Measurements from ENCODE around the gene SMPD3. TPM values are rescaled to one million over a fixed set of nuclear protein-coding genes. Genes with fewer than 3 reads are reported as not detected.

Gene SMPD3
- total and polyA plus RNA-seq, 4 donors, result 1.7 to 13.9 (median 5.0) TPM

- Histone ChIP-seq H3K9me3 (ENCODE audit: control insufficient read depth in 4 of 4, insufficient read depth in 3 of 4, low read length in 3 of 4) (no peaks in the 10 kb centered on the region), H3K4me1 (ENCODE audit: control insufficient read depth in 5 of 5, insufficient read depth in 5 of 5, low read length in 5 of 5) (peaks cover 0 to 19% (median 2%) of the 10 kb centered on the region in 5 donors), H3K27me3 (ENCODE audit: control insufficient read depth in 3 of 3, insufficient read depth in 3 of 3, low read length in 2 of 3) (no peaks in the 10 kb centered on the region), H3K27ac (ENCODE audit: low read depth in 1 of 2, low read length in 1 of 2) (no peak overlapping the region), H3K9ac (ENCODE audit: insufficient read depth in 1 of 2, low read length in 2 of 2) (no peak overlapping the region), H3K36me3 (ENCODE audit: control insufficient read depth in 4 of 4, insufficient read depth in 4 of 4, low read length in 4 of 4) (peaks cover 0 to 26% (median 4%) of the 10 kb centered on the region in 4 donors), H3K4me3 (no peak overlapping the region)
- peak; percentile 53 to 57 (median 53) for DNase-seq
- WGBS, 2 donors, result 76 to 81% methylated on average over 8 of the region's 8 CpGs
- TF ChIP-seq CTCF (IDR thresholded peaks at IDR 0.05; ENCODE audit: control extremely low read depth, extremely low read depth), result no peak
- no peak for ATAC-seq (ENCODE audit: insufficient read depth, low FRiP score)
Observed at GRCh38 chr16:68362262-68362913, 85.9 kb downstream of the SMPD3 start.

- TF ChIP-seq CTCF (IDR thresholded peaks at IDR 0.05; ENCODE audit: control extremely low read depth, extremely low read depth), result no peak
- WGBS, 2 donors, result 81 to 87% methylated on average over 15 to 16 of the region's 16 CpGs
- Histone ChIP-seq H3K4me3 (no peak overlapping the region), H3K27me3 (ENCODE audit: control insufficient read depth in 3 of 3, insufficient read depth in 3 of 3, low read length in 2 of 3) (no peaks in the 10 kb centered on the region), H3K9me3 (ENCODE audit: control insufficient read depth in 4 of 4, insufficient read depth in 3 of 4, low read length in 3 of 4) (no peaks in the 10 kb centered on the region), H3K9ac (ENCODE audit: insufficient read depth in 1 of 2, low read length in 2 of 2) (no peak overlapping the region), H3K4me1 (ENCODE audit: control insufficient read depth in 5 of 5, insufficient read depth in 5 of 5, low read length in 5 of 5) (peaks cover 0 to 19% (median 2%) of the 10 kb centered on the region in 5 donors), H3K36me3 (ENCODE audit: control insufficient read depth in 4 of 4, insufficient read depth in 4 of 4, low read length in 4 of 4) (peaks cover 0 to 35% (median 8%) of the 10 kb centered on the region in 4 donors), H3K27ac (ENCODE audit: low read depth in 1 of 2, low read length in 1 of 2) (no peak overlapping the region)
- DNase-seq, result no peak
- no peak for ATAC-seq (ENCODE audit: insufficient read depth, low FRiP score)
Observed at GRCh38 chr16:68361485-68361884, 86.8 kb downstream of the SMPD3 start.

GRCh38 chr16:68360956-68361355 is 87.4 kb downstream of the SMPD3 start:
- Histone ChIP-seq H3K27ac (ENCODE audit: low read depth in 1 of 2, low read length in 1 of 2) (no peak overlapping the region), H3K9ac (ENCODE audit: insufficient read depth in 1 of 2, low read length in 2 of 2) (no peak overlapping the region), H3K4me3 (no peak overlapping the region), H3K36me3 (ENCODE audit: control insufficient read depth in 4 of 4, insufficient read depth in 4 of 4, low read length in 4 of 4) (peaks cover 0 to 40% (median 10%) of the 10 kb centered on the region in 4 donors), H3K9me3 (ENCODE audit: control insufficient read depth in 4 of 4, insufficient read depth in 3 of 4, low read length in 3 of 4) (no peaks in the 10 kb centered on the region), H3K4me1 (ENCODE audit: control insufficient read depth in 5 of 5, insufficient read depth in 5 of 5, low read length in 5 of 5) (peaks cover 0 to 19% (median 2%) of the 10 kb centered on the region in 5 donors), H3K27me3 (ENCODE audit: control insufficient read depth in 3 of 3, insufficient read depth in 3 of 3, low read length in 2 of 3) (no peaks in the 10 kb centered on the region)
- no peak for DNase-seq
- WGBS, 2 donors, result 83 to 84% methylated on average over 12 to 14 of the region's 14 CpGs
- TF ChIP-seq CTCF (IDR thresholded peaks at IDR 0.05; ENCODE audit: control extremely low read depth, extremely low read depth), result no peak
- no peak for ATAC-seq (ENCODE audit: insufficient read depth, low FRiP score)

All from lung (tissue), 12 donors.